HFFc6 (cell line): ENCODE measurements around the gene ST6GALNAC6. TPM values are rescaled to one million over a fixed set of nuclear protein-coding genes. Genes with fewer than 3 reads are reported as not detected.

Experiments used
- DNase-seq: peaks from one replicate; pipeline ENCODE4 v3.0.0-alpha.2; 2018
- H3K27ac Mint-ChIP-seq: 2 replicates; pipeline ENCODE4 v1.8.0; 2020; ENCODE audit warnings: mild to moderate bottlenecking, mixed read lengths
- H3K27me3 Mint-ChIP-seq: 2 replicates; pipeline ENCODE4 v1.8.0; 2021; ENCODE audit warnings: mild to moderate bottlenecking, moderate library complexity, mixed read lengths; ENCODE audit not compliant: insufficient read depth
- H3K36me3 Mint-ChIP-seq: 2 replicates; pipeline ENCODE4 v1.8.0; 2021; ENCODE audit warnings: low read depth, mixed read lengths
- H3K4me1 Mint-ChIP-seq: 2 replicates; pipeline ENCODE4 v1.8.0; 2020; ENCODE audit warnings: low read depth, mixed read lengths
- H3K4me3 Mint-ChIP-seq: 2 replicates; pipeline ENCODE4 v1.8.0; 2020; ENCODE audit warnings: mild to moderate bottlenecking, moderate library complexity, mixed read lengths
- H3K9me3 Mint-ChIP-seq: 2 replicates; pipeline ENCODE4 v1.8.0; 2020; ENCODE audit warnings: mild to moderate bottlenecking, mixed read lengths
- CTCF ChIP-seq: fragments of 200-600 bp; sonication (generic); IDR thresholded peaks from 2 replicates; pipeline ENCODE4 v1.5.0; 2021; ENCODE audit warnings: antibody characterized with exemption, mild to moderate bottlenecking
- total RNA-seq, 6 experiments: library from RNA; stranded (reverse); fragmentation: NEBNext Ultra II Directional; extraction: Animal tissue kit (Norgen Biotek cat#: 25700); gene quantifications; 2 replicates in 1 of 6; 3 replicates in 5 of 6; pipeline ENCODE4 v1.2.3, GENCODE V29; 2021

ST6GALNAC6 gene
- total RNA-seq, 6 experiments from 2014 or later: 29.3 to 40.6 (median 34.2) TPM

- no peaks in the 10 kb centered on the region; the same call in 1 of the 2 replicates for H3K27me3 Mint-ChIP-seq
- peaks cover 21% of the 10 kb centered on the region for H3K4me1 Mint-ChIP-seq
- no peaks in the 10 kb centered on the region for H3K9me3 Mint-ChIP-seq
- H3K4me3 Mint-ChIP-seq: no peak overlapping the region
- no peak for DNase-seq
- no peak for TF ChIP-seq CTCF
- H3K36me3 Mint-ChIP-seq: no peaks in the 10 kb centered on the region
- peak overlapping the region; percentile 48; the same call in 1 of the 2 replicates for H3K27ac Mint-ChIP-seq
Measured at GRCh38 chr9:127904561-127905003, 5.2 kb upstream of the ST6GALNAC6 start.

GRCh38 chr9:127903557-127904475 is 4.4 kb upstream of the ST6GALNAC6 start:
- no peak for DNase-seq
- Mint-ChIP-seq H3K4me1 (peaks cover 21% of the 10 kb centered on the region), H3K4me3 (no peak overlapping the region), H3K27me3 (no peaks in the 10 kb centered on the region; the same call in 1 of the 2 replicates), H3K36me3 (no peaks in the 10 kb centered on the region), H3K9me3 (no peaks in the 10 kb centered on the region), H3K27ac (peak overlapping the region; percentile 61)
- TF ChIP-seq CTCF: no peak

- Mint-ChIP-seq H3K27ac (peak overlapping the region; percentile 89), H3K27me3 (no peaks in the 10 kb centered on the region; the same call in 1 of the 2 replicates), H3K9me3 (peaks cover 20% of the 10 kb centered on the region), H3K4me3 (peak overlapping the region; percentile 92), H3K36me3 (peaks cover 33% of the 10 kb centered on the region), H3K4me1 (peaks cover 18% of the 10 kb centered on the region)
- peak; percentile 74 for DNase-seq
- TF ChIP-seq CTCF: no peak
Measured at GRCh38 chr9:127898433-127899127, 823 bp downstream of the ST6GALNAC6 start.

- Mint-ChIP-seq H3K36me3 (peaks cover 47% of the 10 kb centered on the region), H3K4me1 (peaks cover 12% of the 10 kb centered on the region), H3K4me3 (peak overlapping the region; percentile 26; the same call in 1 of the 2 replicates), H3K27me3 (no peaks in the 10 kb centered on the region; the same call in 1 of the 2 replicates), H3K9me3 (peaks cover 33% of the 10 kb centered on the region), H3K27ac (peak overlapping the region; percentile 21; the same call in 1 of the 2 replicates)
- DNase-seq: peak; percentile 35
- no peak for TF ChIP-seq CTCF
Measured at GRCh38 chr9:127897193-127897692, 2.2 kb downstream of the ST6GALNAC6 start.

GRCh38 chr9:127896395-127897192 is 2.8 kb downstream of the ST6GALNAC6 start:
- Mint-ChIP-seq H3K27me3 (no peaks in the 10 kb centered on the region; the same call in 1 of the 2 replicates), H3K4me1 (peaks cover 12% of the 10 kb centered on the region), H3K9me3 (peaks cover 34% of the 10 kb centered on the region), H3K4me3 (no peak overlapping the region), H3K36me3 (peaks cover 53% of the 10 kb centered on the region), H3K27ac (no peak overlapping the region)
- no peak for TF ChIP-seq CTCF
- no peak for DNase-seq
